NCI-H460 (cell line): ENCODE results near the gene ZIK1. TPM values are rescaled to one million over a fixed set of nuclear protein-coding genes. Genes with fewer than 3 reads are reported as not detected.

Experiments used
- DNase-seq: peaks from one replicate; pipeline ENCODE4 v3.0.0-alpha.2; 2016; ENCODE audit warnings: low read depth; ENCODE audit errors: extremely low read depth
- polyA plus RNA-seq: library from polyadenylated mRNA; depleted of rRNA; stranded (reverse); fragments of >200 nt; gene quantifications from 2 replicates; pipeline ENCODE4 v1.2.3, GENCODE V29; 2014; cell fraction: nucleus; rRNA removed
- total RNA-seq: library from RNA; depleted of rRNA; stranded (reverse); fragments of >200 nt; shearing (Covaris generic); gene quantifications from 2 replicates; pipeline ENCODE4 v1.2.3, GENCODE V29; 2014; rRNA removed

The ZIK1 gene
- total RNA-seq: not detected in 2 replicates
- not detected in 2 replicates for polyA plus RNA-seq

GRCh38 chr19:57583521-57584416 is at the start of gene ZIK1:
Gene ZIK1, plus strand, starts transcription at chr19:57584145. Its CDS starts 212 bp downstream, at chr19:57584357.
- no peak for DNase-seq

GRCh38 chr19:57537953-57538547 is 45.9 kb upstream of the ZIK1 start:
- DNase-seq: no peak

GRCh38 chr19:57546513-57546912 is 37.4 kb upstream of the ZIK1 start:
- no peak for DNase-seq

GRCh38 chr19:57552432-57552831 is 31.5 kb upstream of the ZIK1 start:
- no peak for DNase-seq

- no peak for DNase-seq
Observed at GRCh38 chr19:57557659-57558058, 26.3 kb upstream of the ZIK1 start.

- no peak for DNase-seq
Observed at GRCh38 chr19:57558525-57558924, 25.4 kb upstream of the ZIK1 start.

- no peak for DNase-seq
Observed at GRCh38 chr19:57559008-57559403, 24.9 kb upstream of the ZIK1 start.

GRCh38 chr19:57559404-57560025 is 24.4 kb upstream of the ZIK1 start, which contains the start of gene ZNF550:
Gene ZNF550, minus strand, starts transcription at chr19:57559863. Its CDS starts 181 bp downstream, at chr19:57559682.
- DNase-seq: peak; percentile 66

GRCh38 chr19:57560049-57560491 is 23.9 kb upstream of the ZIK1 start:
- peak; percentile 41 for DNase-seq

GRCh38 chr19:57563547-57563946 is 20.4 kb upstream of the ZIK1 start:
- DNase-seq: no peak

GRCh38 chr19:57566396-57567265 is 17.3 kb upstream of the ZIK1 start:
- DNase-seq: no peak

- no peak for DNase-seq
Observed at GRCh38 chr19:57570707-57571106, 13.2 kb upstream of the ZIK1 start.

GRCh38 chr19:57572415-57572947 is 11.5 kb upstream of the ZIK1 start:
- DNase-seq: no peak

GRCh38 chr19:57576661-57577060 is 7.3 kb upstream of the ZIK1 start:
- DNase-seq: no peak

- DNase-seq: peak; percentile 94
Observed at GRCh38 chr19:57578487-57579205, 5.3 kb upstream of the ZIK1 start, which contains the start of gene ZNF416. Gene ZNF416, minus strand, starts transcription at chr19:57578911. Its CDS starts 207 bp downstream, at chr19:57578704.

- DNase-seq: no peak
Observed at GRCh38 chr19:57583104-57583520, 833 bp upstream of the ZIK1 start.

GRCh38 chr19:57587529-57587928 is 3.6 kb downstream of the ZIK1 start:
- no peak for DNase-seq

GRCh38 chr19:57599377-57599760 is 15.4 kb downstream of the ZIK1 start:
- DNase-seq: no peak

GRCh38 chr19:57599761-57600383 is 15.9 kb downstream of the ZIK1 start, which contains the start of gene ZNF530:
Gene ZNF530, plus strand, starts transcription at chr19:57599885. Its CDS starts 4,461 bp downstream, at chr19:57604346.
- peak; percentile 88 for DNase-seq
